Mesothelial cell of epicardium (in vitro differentiated cells): ENCODE results near the gene SOD2. TPM values are rescaled to one million over a fixed set of nuclear protein-coding genes. Genes with fewer than 3 reads are reported as not detected.
"Not testable (repeated sequence)": the region's sequence is repeated elsewhere in the genome, so short reads cannot be mapped to it uniquely, and the experiment has no call there.

Source experiments
- DNase-seq, 2 experiments: peaks; one replicate each; pipeline ENCODE4 v3.0.0; 2021; ENCODE audit warnings: low spot score in 2 of 2; ENCODE audit not compliant: unreplicated experiment in 2 of 2
- H3K27ac Mint-ChIP-seq: 2 replicates; pipeline ENCODE4 v1.8.0; 2021; ENCODE audit warnings: mixed read lengths
- H3K27me3 Mint-ChIP-seq: 2 replicates; pipeline ENCODE4 v1.8.0; 2021; ENCODE audit warnings: low read depth, mixed read lengths
- H3K36me3 Mint-ChIP-seq: 2 replicates; pipeline ENCODE4 v1.8.0; 2021; ENCODE audit warnings: mixed read lengths
- H3K4me1 Mint-ChIP-seq: 2 replicates; pipeline ENCODE4 v1.8.0; 2021; ENCODE audit warnings: mixed read lengths
- H3K4me3 Mint-ChIP-seq: 2 replicates; pipeline ENCODE4 v1.8.0; 2021; ENCODE audit warnings: mild to moderate bottlenecking, moderate library complexity, mixed read lengths
- H3K9me3 Mint-ChIP-seq: 2 replicates; pipeline ENCODE4 v1.8.0; 2021; ENCODE audit warnings: mixed read lengths
- total RNA-seq: library from RNA; stranded (reverse); gene quantifications from 3 replicates; pipeline ENCODE4 v1.2.1, GENCODE V29; 2021
- TF ChIP-seq, protein P1 (sequence below): fragments of 200-600 bp; sonication (generic); IDR thresholded peaks from one replicate; pipeline ENCODE4 v1.5.0; 2021; ENCODE audit warnings: antibody characterized with exemption; ENCODE audit not compliant: unreplicated experiment

The SOD2 gene
- total RNA-seq, 1 donor from 2014 or later = 67.6 TPM

DNA sequence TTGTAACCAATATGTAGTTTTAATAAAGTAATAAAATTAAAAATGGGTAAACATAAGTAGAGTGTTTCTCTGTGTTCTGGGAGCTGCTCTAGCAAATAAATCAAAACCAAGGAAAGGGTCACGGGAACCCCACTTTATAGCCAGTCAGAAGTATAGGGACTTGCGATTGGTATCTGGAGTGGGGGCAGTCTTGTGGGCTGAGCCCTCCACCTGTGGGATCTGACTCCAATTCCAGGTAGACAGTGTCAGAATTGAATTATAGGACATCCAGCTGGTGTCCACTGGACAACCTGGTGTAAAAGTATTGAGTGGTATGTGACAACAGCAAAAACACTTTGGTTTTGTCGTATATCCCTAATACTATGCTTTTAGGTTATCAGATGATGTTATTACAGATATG is 14.5 kb downstream of the SOD2 start:
- no peak overlapping the region for H3K27ac Mint-ChIP-seq
- no peak for DNase-seq
- H3K4me3 Mint-ChIP-seq = no peak overlapping the region
- TF ChIP-seq, protein P1, sequence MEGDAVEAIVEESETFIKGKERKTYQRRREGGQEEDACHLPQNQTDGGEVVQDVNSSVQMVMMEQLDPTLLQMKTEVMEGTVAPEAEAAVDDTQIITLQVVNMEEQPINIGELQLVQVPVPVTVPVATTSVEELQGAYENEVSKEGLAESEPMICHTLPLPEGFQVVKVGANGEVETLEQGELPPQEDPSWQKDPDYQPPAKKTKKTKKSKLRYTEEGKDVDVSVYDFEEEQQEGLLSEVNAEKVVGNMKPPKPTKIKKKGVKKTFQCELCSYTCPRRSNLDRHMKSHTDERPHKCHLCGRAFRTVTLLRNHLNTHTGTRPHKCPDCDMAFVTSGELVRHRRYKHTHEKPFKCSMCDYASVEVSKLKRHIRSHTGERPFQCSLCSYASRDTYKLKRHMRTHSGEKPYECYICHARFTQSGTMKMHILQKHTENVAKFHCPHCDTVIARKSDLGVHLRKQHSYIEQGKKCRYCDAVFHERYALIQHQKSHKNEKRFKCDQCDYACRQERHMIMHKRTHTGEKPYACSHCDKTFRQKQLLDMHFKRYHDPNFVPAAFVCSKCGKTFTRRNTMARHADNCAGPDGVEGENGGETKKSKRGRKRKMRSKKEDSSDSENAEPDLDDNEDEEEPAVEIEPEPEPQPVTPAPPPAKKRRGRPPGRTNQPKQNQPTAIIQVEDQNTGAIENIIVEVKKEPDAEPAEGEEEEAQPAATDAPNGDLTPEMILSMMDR = no peak
- H3K27me3 Mint-ChIP-seq = no peaks in the 10 kb centered on the region
- H3K36me3 Mint-ChIP-seq = peaks cover 6% of the 10 kb centered on the region
- no peaks in the 10 kb centered on the region for H3K4me1 Mint-ChIP-seq
- peaks cover 6% of the 10 kb centered on the region for H3K9me3 Mint-ChIP-seq

DNA sequence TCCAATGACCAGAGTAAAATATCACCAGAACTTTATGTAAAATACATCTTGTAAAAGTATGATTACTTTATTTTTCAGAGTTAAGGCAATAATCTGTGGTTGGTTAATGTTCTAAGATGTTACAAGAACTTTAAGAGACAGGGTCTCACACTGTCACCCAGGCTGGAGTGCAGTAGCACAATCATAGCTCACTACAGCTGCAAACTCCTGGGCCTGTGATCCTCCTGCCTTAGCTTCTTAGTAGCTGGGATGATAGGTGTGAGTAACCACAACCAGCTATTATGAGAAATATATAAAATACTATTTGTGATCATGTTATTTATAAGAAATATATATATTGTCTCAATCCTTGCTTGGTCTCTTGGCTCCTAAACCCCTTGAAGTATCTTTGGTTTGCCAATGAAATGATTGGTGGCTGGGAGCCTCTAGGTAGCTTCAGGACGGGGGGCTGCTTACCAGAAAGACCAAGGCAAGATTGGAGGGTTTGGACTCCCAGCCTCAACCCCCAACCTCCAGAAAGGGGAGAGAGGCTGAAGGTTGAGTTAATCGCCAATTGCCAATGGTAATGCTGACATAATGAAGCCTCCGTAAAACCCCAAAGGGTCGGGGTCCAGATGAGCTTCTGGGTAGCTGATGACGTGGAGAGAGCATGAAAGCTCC is 15.4 kb downstream of the SOD2 start:
- H3K4me1 Mint-ChIP-seq = no peaks in the 10 kb centered on the region
- DNase-seq = no peak
- TF ChIP-seq, protein P1 = no peak
- H3K4me3 Mint-ChIP-seq = no peak overlapping the region
- H3K36me3 Mint-ChIP-seq = peaks cover 5% of the 10 kb centered on the region
- H3K27ac Mint-ChIP-seq = no peak overlapping the region
- H3K9me3 Mint-ChIP-seq = peaks cover 15% of the 10 kb centered on the region
- no peaks in the 10 kb centered on the region for H3K27me3 Mint-ChIP-seq

DNA sequence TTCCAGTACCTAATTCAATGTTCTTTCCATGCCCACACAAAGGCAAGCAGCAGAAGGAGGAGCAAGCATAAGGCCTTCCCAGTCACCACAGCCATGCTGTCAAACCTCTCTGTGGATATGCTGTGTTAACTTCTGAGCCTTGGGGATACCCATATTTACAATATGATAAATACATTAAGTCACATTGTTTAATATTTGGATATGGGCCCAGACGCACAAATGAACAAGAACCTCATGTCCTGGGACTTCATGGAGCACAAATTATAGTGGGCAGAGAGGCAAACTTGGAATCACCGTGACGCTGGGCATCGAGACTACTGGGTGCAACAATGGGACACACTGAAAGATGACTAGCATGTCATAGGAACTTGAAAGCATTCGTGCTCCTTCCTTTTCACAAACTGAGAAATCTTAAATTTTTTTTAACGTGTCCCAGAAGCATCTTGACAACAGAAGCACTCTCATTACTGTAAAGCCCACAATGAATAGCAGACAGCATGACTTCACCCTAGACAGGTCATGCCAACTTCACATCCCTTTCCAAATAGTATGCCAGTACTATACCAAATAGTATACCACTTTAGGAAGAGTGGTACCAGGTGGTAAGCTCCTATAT is 16.0 kb downstream of the SOD2 start:
- H3K4me3 Mint-ChIP-seq = no peak overlapping the region
- peaks cover 18% of the 10 kb centered on the region for H3K9me3 Mint-ChIP-seq
- H3K27me3 Mint-ChIP-seq = no peaks in the 10 kb centered on the region
- TF ChIP-seq, protein P1 = no peak
- H3K4me1 Mint-ChIP-seq = no peaks in the 10 kb centered on the region
- no peak overlapping the region for H3K27ac Mint-ChIP-seq
- DNase-seq = no peak
- peaks cover 8% of the 10 kb centered on the region for H3K36me3 Mint-ChIP-seq

DNA sequence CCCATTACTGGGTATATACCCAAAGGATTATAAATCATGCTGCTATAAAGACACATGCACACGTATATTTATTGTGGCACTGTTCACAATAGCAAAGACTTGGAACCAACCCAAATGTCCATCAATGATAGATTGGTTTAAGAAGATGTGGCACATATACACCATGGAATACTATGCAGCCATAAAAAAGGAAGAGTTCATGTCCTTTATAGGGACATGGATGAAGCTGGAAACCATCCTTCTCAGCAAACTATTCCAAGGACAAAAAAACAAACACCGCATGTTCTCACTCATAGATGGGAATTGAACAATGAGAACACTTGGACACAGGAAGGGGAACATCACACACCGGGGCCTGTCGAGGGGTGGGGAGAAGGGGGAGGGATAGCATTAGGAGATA is 16.8 kb downstream of the SOD2 start:
- Mint-ChIP-seq H3K36me3 (peaks cover 12% of the 10 kb centered on the region), H3K9me3 (peaks cover 22% of the 10 kb centered on the region)
- H3K27me3 Mint-ChIP-seq, DNase-seq, H3K4me1 Mint-ChIP-seq, H3K27ac Mint-ChIP-seq, H3K4me3 Mint-ChIP-seq: not testable (repeated sequence)

DNA sequence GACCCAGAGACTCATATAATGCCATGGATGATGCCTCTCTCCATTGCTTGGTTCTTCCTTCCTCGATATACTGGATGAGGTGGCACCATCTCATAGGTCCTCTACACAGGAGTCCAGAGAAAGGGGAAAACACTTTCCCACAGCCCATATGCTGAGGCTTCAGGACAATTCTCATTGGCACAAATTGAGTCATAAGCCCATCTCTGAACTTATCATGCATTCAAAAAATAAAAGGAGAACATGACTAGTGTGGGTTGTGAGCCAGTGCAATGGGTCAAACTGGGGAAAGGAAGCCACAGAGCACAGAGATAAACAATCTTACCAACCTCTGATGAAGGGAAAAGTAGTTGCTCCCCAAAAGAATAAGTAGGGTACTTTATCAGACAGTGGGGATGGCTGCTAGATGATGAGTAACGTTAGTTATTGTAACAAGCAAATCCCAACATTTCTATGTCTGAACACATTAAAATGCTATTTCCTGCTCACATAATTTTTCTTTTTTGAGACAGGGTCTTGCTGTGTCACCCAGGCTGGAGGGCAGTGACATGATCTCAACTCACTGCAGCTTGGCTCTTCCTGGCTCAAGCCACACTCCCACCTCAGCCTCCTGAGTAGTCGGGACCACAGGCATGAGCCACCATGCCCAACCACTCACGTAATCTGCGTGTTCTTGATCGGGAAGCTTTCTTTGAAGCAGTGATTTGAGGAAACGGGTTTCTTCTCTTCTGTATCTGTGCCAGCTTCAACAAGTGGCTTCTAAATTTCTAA is 27.0 kb downstream of the SOD2 start:
- Mint-ChIP-seq H3K9me3 (peaks cover 24% of the 10 kb centered on the region), H3K36me3 (peaks cover 18% of the 10 kb centered on the region), H3K27ac (no peak overlapping the region), H3K4me3 (no peak overlapping the region), H3K4me1 (no peaks in the 10 kb centered on the region), H3K27me3 (no peaks in the 10 kb centered on the region)
- no peak for DNase-seq
- TF ChIP-seq, protein P1 = no peak

DNA sequence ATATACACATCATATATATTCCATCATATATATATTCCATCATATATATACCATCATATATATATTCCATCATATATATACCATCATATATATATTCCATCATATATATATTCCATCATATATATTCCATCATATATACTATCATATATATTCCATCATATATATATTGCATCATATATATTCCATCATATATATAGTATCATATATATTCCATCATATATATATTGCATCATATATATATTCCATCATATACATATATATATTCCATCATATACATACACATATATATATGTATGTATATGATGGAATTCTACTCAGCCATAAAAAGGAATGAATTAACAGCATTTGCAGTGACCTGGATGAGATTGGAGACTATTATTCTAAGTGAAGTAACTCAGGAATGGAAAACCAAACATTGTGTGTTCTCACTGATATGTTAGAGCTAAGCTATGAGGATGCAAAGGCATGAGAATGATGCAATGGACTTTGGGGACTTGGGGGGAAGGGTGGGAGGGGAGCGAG is 29.6 kb downstream of the SOD2 start:
- H3K27ac Mint-ChIP-seq, H3K27me3 Mint-ChIP-seq, H3K4me1 Mint-ChIP-seq, DNase-seq, H3K4me3 Mint-ChIP-seq, H3K36me3 Mint-ChIP-seq: not testable (repeated sequence)
- peaks cover 26% of the 10 kb centered on the region for H3K9me3 Mint-ChIP-seq

DNA sequence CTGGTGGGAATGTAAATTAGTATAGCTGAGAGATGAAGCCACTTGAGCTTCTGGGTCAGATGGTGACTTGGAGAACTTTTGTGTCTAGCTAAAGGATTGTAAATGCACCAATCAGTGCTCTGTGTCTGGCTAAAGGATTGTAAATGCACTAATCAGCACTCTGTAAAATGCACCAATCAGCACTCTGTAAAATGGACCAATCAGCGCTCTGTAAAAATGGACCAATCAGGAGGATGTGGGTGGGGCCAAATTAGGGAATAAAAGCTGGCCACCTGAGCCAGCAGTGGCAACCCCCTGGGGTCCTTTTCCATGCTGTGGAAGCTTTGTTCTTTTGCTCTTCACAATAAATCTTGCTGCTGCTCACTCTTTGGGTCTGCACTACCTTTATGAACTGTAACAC is 31.1 kb downstream of the SOD2 start:
- H3K9me3 Mint-ChIP-seq = peaks cover 39% of the 10 kb centered on the region
- not testable (repeated sequence) for H3K36me3 Mint-ChIP-seq, DNase-seq, H3K27ac Mint-ChIP-seq, H3K27me3 Mint-ChIP-seq, H3K4me1 Mint-ChIP-seq, H3K4me3 Mint-ChIP-seq
